Urothelium cell line (cell line): ENCODE results near the gene HEATR5B.
"Not testable (repeated sequence)": the region's sequence is repeated elsewhere in the genome, so short reads cannot be mapped to it uniquely, and the experiment has no call there.

Source experiments
- DNase-seq: peaks from one replicate; pipeline ENCODE4 v3.0.0; 2011; ENCODE audit warnings: low spot score, mixed read lengths
- FAIRE-seq: peaks from 2 replicates; lab custom pipeline; 2011; peaks lifted over from hg19 to GRCh38; lab: Jason Lieb, UNC

The HEATR5B gene

GRCh38 chr2:37070931-37071330 lies 13.2 kb downstream of the HEATR5B start:
- no peak for FAIRE-seq
- DNase-seq: no peak

GRCh38 chr2:37068686-37069085 lies 15.5 kb downstream of the HEATR5B start:
- FAIRE-seq (no peak), DNase-seq (no peak)

GRCh38 chr2:37061776-37062175 lies 22.4 kb downstream of the HEATR5B start:
- FAIRE-seq: no peak
- DNase-seq: no peak

- DNase-seq (no peak), FAIRE-seq (no peak)
These were observed 23.0 kb downstream of the HEATR5B start for GRCh38 chr2:37061013-37061711.

GRCh38 chr2:37060446-37060845 lies 23.7 kb downstream of the HEATR5B start:
- no peak for FAIRE-seq
- no peak for DNase-seq

GRCh38 chr2:37059841-37060240 lies 24.3 kb downstream of the HEATR5B start:
- no peak for DNase-seq
- FAIRE-seq: no peak

GRCh38 chr2:37052600-37053332 lies 31.4 kb downstream of the HEATR5B start:
- FAIRE-seq (no peak), DNase-seq (no peak)

- DNase-seq (no peak), FAIRE-seq (no peak)
These were observed 44.6 kb downstream of the HEATR5B start for GRCh38 chr2:37039580-37039979.

- DNase-seq (no peak), FAIRE-seq (no peak)
These were observed 46.4 kb downstream of the HEATR5B start for GRCh38 chr2:37037771-37038170.

GRCh38 chr2:37029758-37030157 lies 54.4 kb downstream of the HEATR5B start:
- FAIRE-seq (no peak), DNase-seq (no peak)

- DNase-seq: peak; percentile 9
These were observed 58.1 kb downstream of the HEATR5B start for GRCh38 chr2:37026050-37026449.

GRCh38 chr2:37020887-37021796 lies 63.0 kb downstream of the HEATR5B start:
- FAIRE-seq (no peak), DNase-seq (no peak)

More at GRCh38 chr2:37026050-37026449, 58.1 kb downstream of the HEATR5B start:
- FAIRE-seq: no peak

- DNase-seq (peak; percentile 49), FAIRE-seq (no peak)
These were observed 63.8 kb downstream of the HEATR5B start for GRCh38 chr2:37020212-37020886.

- FAIRE-seq (no peak), DNase-seq (no peak)
These were observed 70.9 kb downstream of the HEATR5B start for GRCh38 chr2:37013315-37013641.

- FAIRE-seq (no peak), DNase-seq (no peak)
These were observed 73.0 kb downstream of the HEATR5B start for GRCh38 chr2:37011130-37011529.

- FAIRE-seq (no peak), DNase-seq (peak; percentile 5)
These were observed 78.9 kb downstream of the HEATR5B start for GRCh38 chr2:37005118-37005868.

- DNase-seq (no peak), FAIRE-seq (no peak)
These were observed 83.1 kb downstream of the HEATR5B start for GRCh38 chr2:37000988-37001556.

- no peak for FAIRE-seq
- no peak for DNase-seq
These were observed 83.9 kb downstream of the HEATR5B start for GRCh38 chr2:37000318-37000717.

- FAIRE-seq: not testable (repeated sequence)
These were observed 84.8 kb downstream of the HEATR5B start for GRCh38 chr2:36999416-36999815.

More at GRCh38 chr2:36999416-36999815, 84.8 kb downstream of the HEATR5B start:
- not testable (repeated sequence) for DNase-seq
